SK-N-SH treated with all-trans-retinoic acid at 6 μM for 48 hours (cell line): ENCODE data around the gene GALNTL6.

Source experiments
- ARNTL ChIP-seq: fragments of 450-650 bp; formaldehyde crosslinking; IDR thresholded peaks from 2 replicates; pipeline ENCODE4 v1.5.0; 2020; ENCODE audit warnings: low read depth, mild to moderate bottlenecking, moderate library complexity, borderline replicate concordance
- CSDC2 ChIP-seq: fragments of 250-450 bp; sonication (Bioruptor Pico); IDR thresholded peaks from 2 replicates; pipeline ENCODE4 v1.5.0; 2020; ENCODE audit warnings: mild to moderate bottlenecking, moderate library complexity
- GLIS3 ChIP-seq: fragments of 250-450 bp; sonication (Bioruptor Pico); IDR thresholded peaks from 2 replicates; pipeline ENCODE4 v1.5.0; 2020; ENCODE audit warnings: mild to moderate bottlenecking, moderate library complexity
- OSR1 ChIP-seq: fragments of 250-450 bp; sonication (Bioruptor Pico); IDR thresholded peaks from 2 replicates; pipeline ENCODE4 v1.8.0; 2022; ENCODE audit warnings: moderate library complexity, mild to moderate bottlenecking, inconsistent platforms
- PPARA ChIP-seq: fragments of 250-450 bp; sonication (Bioruptor Pico); IDR thresholded peaks from 2 replicates; pipeline ENCODE4 v1.5.0; 2020; ENCODE audit warnings: mild to moderate bottlenecking, borderline replicate concordance
- RARB ChIP-seq: fragments of 250-450 bp; sonication (Bioruptor Pico); IDR thresholded peaks from 2 replicates; pipeline ENCODE4 v1.8.0; 2021; ENCODE audit warnings: mild to moderate bottlenecking, moderate library complexity
- ZFP3 ChIP-seq: fragments of 250-450 bp; sonication (Bioruptor Pico); IDR thresholded peaks from 2 replicates; pipeline ENCODE4 v1.5.0; 2020; ENCODE audit warnings: mild to moderate bottlenecking, moderate library complexity
- ZNF565 ChIP-seq: fragments of 450-650 bp; formaldehyde crosslinking; conservative IDR thresholded peaks from 2 replicates; pipeline ENCODE4 v1.5.0; 2020; ENCODE audit warnings: low read depth, mild to moderate bottlenecking, moderate library complexity
- TF ChIP-seq, protein P1 (sequence below): fragments of 250-450 bp; sonication (Bioruptor Pico); IDR thresholded peaks from 2 replicates; pipeline ENCODE4 v1.8.0; 2020; ENCODE audit warnings: mild to moderate bottlenecking, moderate library complexity, borderline replicate concordance
- TF ChIP-seq, protein P2 (sequence below): fragments of 250-450 bp; sonication (Bioruptor Pico); IDR thresholded peaks from 2 replicates; pipeline ENCODE4 v1.5.1; 2020; ENCODE audit warnings: low read depth, mild to moderate bottlenecking, moderate library complexity
- TF ChIP-seq, protein P3 (sequence below): fragments of 250-450 bp; sonication (Bioruptor Pico); IDR thresholded peaks from 2 replicates; pipeline ENCODE4 v1.8.0; 2021; ENCODE audit warnings: low read depth, mild to moderate bottlenecking, moderate library complexity, borderline replicate concordance
- TF ChIP-seq, protein P4 (sequence below): fragments of 250-450 bp; sonication (Bioruptor Pico); IDR thresholded peaks from 2 replicates; pipeline ENCODE4 v1.5.0; 2020; ENCODE audit warnings: mild to moderate bottlenecking, moderate library complexity

DNA sequence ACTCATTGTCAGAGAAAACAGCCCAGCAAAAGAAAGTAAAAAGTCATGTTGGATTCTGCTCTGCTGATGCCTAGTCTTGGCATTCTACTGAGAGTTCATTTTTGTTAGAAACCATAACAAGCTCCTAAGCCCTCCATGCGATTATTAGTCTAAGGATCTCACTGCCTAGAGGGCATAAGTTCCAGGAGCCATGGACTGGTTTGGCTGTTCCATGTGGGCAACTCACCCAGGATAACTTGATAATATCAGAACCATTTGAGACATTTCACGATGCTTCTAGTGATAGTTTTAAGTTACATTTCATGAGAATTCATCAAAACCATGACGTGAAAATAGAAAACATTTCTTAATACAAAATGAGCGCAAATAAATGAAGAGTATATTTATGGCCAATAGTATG lies 978.6 kb downstream of the GALNTL6 start:
- no peak for TF ChIP-seq CSDC2 (CRISPR knock-in tag)
- no peak for TF ChIP-seq ZFP3 (CRISPR knock-in tag)
- TF ChIP-seq, protein P1, sequence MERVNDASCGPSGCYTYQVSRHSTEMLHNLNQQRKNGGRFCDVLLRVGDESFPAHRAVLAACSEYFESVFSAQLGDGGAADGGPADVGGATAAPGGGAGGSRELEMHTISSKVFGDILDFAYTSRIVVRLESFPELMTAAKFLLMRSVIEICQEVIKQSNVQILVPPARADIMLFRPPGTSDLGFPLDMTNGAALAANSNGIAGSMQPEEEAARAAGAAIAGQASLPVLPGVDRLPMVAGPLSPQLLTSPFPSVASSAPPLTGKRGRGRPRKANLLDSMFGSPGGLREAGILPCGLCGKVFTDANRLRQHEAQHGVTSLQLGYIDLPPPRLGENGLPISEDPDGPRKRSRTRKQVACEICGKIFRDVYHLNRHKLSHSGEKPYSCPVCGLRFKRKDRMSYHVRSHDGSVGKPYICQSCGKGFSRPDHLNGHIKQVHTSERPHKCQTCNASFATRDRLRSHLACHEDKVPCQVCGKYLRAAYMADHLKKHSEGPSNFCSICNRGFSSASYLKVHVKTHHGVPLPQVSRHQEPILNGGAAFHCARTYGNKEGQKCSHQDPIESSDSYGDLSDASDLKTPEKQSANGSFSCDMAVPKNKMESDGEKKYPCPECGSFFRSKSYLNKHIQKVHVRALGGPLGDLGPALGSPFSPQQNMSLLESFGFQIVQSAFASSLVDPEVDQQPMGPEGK = no peak
- TF ChIP-seq, protein P2, sequence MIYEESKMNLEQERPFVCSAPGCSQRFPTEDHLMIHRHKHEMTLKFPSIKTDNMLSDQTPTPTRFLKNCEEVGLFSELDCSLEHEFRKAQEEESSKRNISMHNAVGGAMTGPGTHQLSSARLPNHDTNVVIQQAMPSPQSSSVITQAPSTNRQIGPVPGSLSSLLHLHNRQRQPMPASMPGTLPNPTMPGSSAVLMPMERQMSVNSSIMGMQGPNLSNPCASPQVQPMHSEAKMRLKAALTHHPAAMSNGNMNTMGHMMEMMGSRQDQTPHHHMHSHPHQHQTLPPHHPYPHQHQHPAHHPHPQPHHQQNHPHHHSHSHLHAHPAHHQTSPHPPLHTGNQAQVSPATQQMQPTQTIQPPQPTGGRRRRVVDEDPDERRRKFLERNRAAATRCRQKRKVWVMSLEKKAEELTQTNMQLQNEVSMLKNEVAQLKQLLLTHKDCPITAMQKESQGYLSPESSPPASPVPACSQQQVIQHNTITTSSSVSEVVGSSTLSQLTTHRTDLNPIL (CRISPR knock-in tag) = no peak
- TF ChIP-seq, protein P3, sequence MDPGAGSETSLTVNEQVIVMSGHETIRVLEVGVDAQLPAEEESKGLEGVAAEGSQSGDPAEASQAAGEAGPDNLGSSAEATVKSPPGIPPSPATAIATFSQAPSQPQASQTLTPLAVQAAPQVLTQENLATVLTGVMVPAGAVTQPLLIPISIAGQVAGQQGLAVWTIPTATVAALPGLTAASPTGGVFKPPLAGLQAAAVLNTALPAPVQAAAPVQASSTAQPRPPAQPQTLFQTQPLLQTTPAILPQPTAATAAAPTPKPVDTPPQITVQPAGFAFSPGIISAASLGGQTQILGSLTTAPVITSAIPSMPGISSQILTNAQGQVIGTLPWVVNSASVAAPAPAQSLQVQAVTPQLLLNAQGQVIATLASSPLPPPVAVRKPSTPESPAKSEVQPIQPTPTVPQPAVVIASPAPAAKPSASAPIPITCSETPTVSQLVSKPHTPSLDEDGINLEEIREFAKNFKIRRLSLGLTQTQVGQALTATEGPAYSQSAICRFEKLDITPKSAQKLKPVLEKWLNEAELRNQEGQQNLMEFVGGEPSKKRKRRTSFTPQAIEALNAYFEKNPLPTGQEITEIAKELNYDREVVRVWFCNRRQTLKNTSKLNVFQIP (CRISPR knock-in tag) = no peak
- no peak for TF ChIP-seq ZNF565
- TF ChIP-seq RARB = no peak
- TF ChIP-seq ARNTL (CRISPR knock-in tag) = no peak
- TF ChIP-seq, protein P4, sequence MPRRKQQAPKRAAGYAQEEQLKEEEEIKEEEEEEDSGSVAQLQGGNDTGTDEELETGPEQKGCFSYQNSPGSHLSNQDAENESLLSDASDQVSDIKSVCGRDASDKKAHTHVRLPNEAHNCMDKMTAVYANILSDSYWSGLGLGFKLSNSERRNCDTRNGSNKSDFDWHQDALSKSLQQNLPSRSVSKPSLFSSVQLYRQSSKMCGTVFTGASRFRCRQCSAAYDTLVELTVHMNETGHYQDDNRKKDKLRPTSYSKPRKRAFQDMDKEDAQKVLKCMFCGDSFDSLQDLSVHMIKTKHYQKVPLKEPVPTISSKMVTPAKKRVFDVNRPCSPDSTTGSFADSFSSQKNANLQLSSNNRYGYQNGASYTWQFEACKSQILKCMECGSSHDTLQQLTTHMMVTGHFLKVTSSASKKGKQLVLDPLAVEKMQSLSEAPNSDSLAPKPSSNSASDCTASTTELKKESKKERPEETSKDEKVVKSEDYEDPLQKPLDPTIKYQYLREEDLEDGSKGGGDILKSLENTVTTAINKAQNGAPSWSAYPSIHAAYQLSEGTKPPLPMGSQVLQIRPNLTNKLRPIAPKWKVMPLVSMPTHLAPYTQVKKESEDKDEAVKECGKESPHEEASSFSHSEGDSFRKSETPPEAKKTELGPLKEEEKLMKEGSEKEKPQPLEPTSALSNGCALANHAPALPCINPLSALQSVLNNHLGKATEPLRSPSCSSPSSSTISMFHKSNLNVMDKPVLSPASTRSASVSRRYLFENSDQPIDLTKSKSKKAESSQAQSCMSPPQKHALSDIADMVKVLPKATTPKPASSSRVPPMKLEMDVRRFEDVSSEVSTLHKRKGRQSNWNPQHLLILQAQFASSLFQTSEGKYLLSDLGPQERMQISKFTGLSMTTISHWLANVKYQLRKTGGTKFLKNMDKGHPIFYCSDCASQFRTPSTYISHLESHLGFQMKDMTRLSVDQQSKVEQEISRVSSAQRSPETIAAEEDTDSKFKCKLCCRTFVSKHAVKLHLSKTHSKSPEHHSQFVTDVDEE (CRISPR knock-in tag) = no peak
- TF ChIP-seq PPARA = no peak
- TF ChIP-seq OSR1 (CRISPR knock-in tag) = no peak
- no peak for TF ChIP-seq GLIS3 (CRISPR knock-in tag)
